D721Med (cell line): ENCODE results near the gene COL6A3.

Source experiments
- DNase-seq: peaks from one replicate; pipeline ENCODE4 v3.0.0; 2011; ENCODE audit warnings: low spot score; ENCODE audit not compliant: insufficient read length
- FAIRE-seq: peaks from 2 replicates; lab custom pipeline; 2011; peaks lifted over from hg19 to GRCh38; lab: Jason Lieb, UNC
- TF ChIP-seq, protein P1 (sequence below): IDR thresholded peaks from 2 replicates; pipeline ENCODE4 v1.5.1; 2012; ENCODE audit warnings: mild to moderate bottlenecking, control low read depth; ENCODE audit not compliant: insufficient read depth; ENCODE audit errors: missing control alignments

Gene COL6A3

GRCh38 chr2:237353215-237353614 lies 60.7 kb downstream of the COL6A3 start:
- TF ChIP-seq, protein P1, sequence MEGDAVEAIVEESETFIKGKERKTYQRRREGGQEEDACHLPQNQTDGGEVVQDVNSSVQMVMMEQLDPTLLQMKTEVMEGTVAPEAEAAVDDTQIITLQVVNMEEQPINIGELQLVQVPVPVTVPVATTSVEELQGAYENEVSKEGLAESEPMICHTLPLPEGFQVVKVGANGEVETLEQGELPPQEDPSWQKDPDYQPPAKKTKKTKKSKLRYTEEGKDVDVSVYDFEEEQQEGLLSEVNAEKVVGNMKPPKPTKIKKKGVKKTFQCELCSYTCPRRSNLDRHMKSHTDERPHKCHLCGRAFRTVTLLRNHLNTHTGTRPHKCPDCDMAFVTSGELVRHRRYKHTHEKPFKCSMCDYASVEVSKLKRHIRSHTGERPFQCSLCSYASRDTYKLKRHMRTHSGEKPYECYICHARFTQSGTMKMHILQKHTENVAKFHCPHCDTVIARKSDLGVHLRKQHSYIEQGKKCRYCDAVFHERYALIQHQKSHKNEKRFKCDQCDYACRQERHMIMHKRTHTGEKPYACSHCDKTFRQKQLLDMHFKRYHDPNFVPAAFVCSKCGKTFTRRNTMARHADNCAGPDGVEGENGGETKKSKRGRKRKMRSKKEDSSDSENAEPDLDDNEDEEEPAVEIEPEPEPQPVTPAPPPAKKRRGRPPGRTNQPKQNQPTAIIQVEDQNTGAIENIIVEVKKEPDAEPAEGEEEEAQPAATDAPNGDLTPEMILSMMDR = no peak
- DNase-seq (no peak), FAIRE-seq (no peak)

- no peak for FAIRE-seq
- TF ChIP-seq, protein P1 = no peak
- DNase-seq = no peak
Measured at GRCh38 chr2:237352279-237352845, 61.6 kb downstream of the COL6A3 start.

- DNase-seq = no peak
- TF ChIP-seq, protein P1 = no peak
- FAIRE-seq = no peak
Measured at GRCh38 chr2:237351796-237352195, 62.2 kb downstream of the COL6A3 start.

DNA sequence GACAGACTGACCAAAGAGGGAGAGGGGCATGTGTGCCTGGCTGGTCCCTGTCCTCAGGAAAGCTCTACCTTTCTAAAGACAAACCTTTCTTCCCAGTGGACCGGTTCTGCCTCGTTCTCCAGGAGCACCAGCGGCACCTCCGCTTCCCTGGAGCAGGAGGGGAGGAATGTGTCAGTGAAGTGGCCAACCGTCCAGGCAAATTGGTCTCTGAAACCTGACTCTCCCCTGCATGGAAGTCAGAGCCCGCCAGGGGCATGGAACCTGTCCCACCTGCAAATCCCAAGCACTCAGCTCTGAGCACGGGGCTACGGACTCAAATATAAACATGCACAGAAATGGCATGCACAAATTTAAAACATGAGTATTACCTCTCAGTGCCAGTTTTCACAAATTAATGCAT lies 62.9 kb downstream of the COL6A3 start:
- TF ChIP-seq, protein P1 = no peak
- DNase-seq (no peak), FAIRE-seq (no peak)

GRCh38 chr2:237350597-237350996 lies 63.4 kb downstream of the COL6A3 start:
- FAIRE-seq (no peak), DNase-seq (no peak)
- TF ChIP-seq, protein P1 = no peak

GRCh38 chr2:237350070-237350469 lies 63.9 kb downstream of the COL6A3 start:
- TF ChIP-seq, protein P1 = no peak
- FAIRE-seq (no peak), DNase-seq (no peak)

DNA sequence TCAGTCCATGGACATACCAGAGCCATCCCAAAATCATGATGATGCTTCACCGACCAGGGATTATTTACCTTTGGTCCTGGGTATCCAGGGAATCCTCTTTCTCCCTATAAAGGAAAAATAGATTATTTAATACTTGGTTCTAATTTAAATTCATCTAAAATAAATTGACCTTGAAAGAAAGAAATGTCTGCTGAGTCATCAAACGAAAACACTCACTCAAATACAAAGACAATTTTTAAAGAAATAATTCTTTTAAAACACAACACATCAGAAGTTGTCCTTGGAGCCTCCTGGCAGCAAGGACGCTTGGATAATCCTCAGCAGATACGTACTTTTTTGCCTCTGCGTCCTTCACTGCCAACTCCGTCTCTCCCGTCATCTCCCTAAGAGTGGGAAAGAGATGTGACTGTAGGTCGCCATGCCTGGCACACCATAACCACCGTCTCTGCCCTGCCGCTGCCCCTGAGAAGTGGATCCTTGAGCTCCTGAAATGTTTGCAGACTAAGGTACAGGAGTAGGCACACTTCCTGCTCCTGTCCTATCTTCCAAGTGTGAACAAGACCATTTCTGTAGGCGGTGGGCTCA lies 65.6 kb downstream of the COL6A3 start:
- FAIRE-seq (no peak), DNase-seq (no peak)
- TF ChIP-seq, protein P1 = no peak
